ENCODE results near the gene CCDC83. TPM values are rescaled to one million over a fixed set of nuclear protein-coding genes. Genes with fewer than 3 reads are reported as not detected.

CCDC83 gene
- polyA plus RNA-seq, 3 donors from 2014 or later = not detected

DNA sequence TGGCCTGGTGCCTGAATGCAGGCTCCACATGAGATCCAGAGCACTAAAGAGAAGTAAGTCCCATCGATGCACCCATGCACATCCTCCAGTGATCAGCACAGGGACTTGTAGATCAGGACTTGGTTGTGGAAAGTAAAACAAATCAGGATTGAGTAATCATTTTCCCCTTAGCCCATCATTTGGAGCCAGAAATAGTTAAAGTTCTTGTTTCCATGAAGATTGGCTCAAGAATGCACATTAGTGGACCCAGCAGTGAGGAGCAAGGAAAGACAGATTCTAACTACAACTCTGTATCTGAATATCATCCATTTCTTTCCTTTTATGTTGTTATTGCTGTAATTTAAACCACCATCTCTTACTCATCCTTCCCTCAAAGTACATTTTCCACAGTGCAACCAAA, 19.1 kb downstream of the CCDC83 start:
- Mint-ChIP-seq H3K9me3 (no peaks in the 10 kb centered on the region), H3K4me1 (no peaks in the 10 kb centered on the region), H3K27ac (no peak overlapping the region), H3K27me3 (ENCODE audit: low read depth in 3 of 3) (peaks cover 0 to 2% (median 1%) of the 10 kb centered on the region in 3 donors), H3K36me3 (no peaks in the 10 kb centered on the region), H3K4me3 (no peak overlapping the region)
- no peak for DNase-seq

DNA sequence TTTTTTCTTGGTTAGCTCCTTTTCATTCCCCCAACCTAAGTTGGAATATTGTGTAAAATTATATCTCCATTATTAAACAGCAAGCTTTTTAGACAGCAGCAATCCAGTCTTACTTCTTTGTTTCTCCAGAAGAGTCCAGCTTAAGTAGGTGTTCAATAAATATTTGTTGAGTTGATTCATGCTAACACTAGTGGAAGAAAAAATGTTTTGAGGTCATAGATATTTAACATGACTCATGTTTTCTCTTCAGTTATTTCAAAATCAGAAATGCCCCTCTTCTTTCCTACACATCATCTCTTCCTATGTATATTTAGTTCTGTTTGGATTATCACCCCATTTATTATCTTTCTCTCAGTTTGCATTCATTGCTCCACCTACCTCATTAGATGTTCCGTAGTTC, 20.3 kb downstream of the CCDC83 start:
- H3K27ac Mint-ChIP-seq = no peak overlapping the region
- no peaks in the 10 kb centered on the region for H3K4me1 Mint-ChIP-seq
- DNase-seq = no peak
- no peaks in the 10 kb centered on the region for H3K36me3 Mint-ChIP-seq
- H3K27me3 Mint-ChIP-seq (ENCODE audit: low read depth in 3 of 3) = peaks cover 0 to 5% (median 3%) of the 10 kb centered on the region in 3 donors
- H3K9me3 Mint-ChIP-seq = no peaks in the 10 kb centered on the region
- no peak overlapping the region for H3K4me3 Mint-ChIP-seq

DNA sequence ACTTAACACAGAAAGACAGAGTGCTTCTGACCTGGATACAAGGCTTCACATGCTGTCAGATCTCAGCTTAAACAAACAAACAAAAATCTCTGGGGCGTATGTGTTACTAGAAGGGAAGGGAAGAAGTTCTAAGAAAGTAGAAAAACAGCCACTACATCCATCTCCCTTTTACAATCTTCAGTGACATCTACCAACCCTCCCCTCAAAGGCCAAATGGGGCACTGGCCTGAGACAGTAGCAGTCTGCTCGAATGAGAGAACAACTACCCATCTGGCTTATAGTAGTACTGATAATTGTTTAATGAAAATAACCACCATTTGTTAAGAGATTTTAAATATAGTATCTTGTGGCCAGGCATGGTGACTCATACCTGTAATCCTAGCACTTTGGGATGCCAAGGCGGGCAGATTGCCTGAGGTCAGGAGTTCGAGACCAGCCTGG, 29.4 kb downstream of the CCDC83 start:
- H3K9me3 Mint-ChIP-seq = no peaks in the 10 kb centered on the region
- no peak overlapping the region for H3K4me3 Mint-ChIP-seq
- H3K27me3 Mint-ChIP-seq (ENCODE audit: low read depth in 3 of 3) = peaks cover 0 to 7% (median 6%) of the 10 kb centered on the region in 3 donors
- no peak overlapping the region for H3K27ac Mint-ChIP-seq
- no peak for DNase-seq
- no peaks in the 10 kb centered on the region for H3K4me1 Mint-ChIP-seq
- peaks cover 0 to 8% (median 0%) of the 10 kb centered on the region in 3 donors for H3K36me3 Mint-ChIP-seq

DNA sequence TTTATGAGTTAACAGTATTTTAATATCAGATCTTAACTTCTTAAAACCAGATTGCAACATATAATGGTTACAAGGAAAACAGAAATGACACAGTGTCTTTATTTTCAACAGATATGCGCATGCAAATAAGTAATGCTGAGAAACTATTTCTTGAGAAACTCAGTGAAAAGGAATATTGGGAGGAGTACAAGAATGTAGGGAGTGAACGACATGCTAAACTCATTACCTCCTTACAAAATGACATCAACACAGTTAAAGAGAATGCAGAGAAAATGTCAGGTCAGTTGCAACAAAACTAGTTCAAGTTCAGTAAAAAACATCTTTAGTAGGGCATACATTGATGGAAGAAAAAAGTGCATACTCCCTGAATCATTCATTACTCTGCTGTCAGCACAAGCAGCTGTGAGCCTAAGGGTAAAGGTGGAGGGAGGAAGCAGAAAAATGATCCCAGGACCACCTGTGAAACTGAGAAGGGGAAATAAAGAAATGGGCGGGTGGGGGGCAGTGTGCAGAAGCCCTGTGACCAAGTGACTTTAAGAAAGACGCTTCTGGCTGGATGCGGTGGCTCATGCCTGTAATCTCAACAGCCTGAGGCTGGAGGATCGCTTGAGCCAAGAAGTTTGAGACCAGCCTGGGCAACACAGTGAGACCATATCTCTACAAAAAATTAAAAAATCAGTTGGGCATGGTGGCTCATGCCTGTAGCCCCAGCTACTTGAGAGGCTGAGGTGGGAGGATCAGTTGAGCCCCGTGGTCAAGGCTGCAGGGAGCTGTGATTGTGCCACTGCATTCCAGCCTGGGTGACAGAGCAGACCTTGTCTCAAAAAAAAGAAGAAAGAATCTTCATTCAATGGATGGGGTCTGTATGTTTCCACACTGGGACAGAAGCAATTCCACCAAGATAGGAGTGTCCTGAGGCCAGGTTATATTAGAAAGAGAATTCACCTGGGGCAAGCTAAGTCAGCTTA, 31.2 kb downstream of the CCDC83 start:
- Mint-ChIP-seq H3K27ac (no peak overlapping the region), H3K9me3 (no peaks in the 10 kb centered on the region), H3K4me1 (no peaks in the 10 kb centered on the region), H3K36me3 (peaks cover 0 to 8% (median 0%) of the 10 kb centered on the region in 3 donors), H3K27me3 (ENCODE audit: low read depth in 3 of 3) (peaks cover 0 to 6% (median 4%) of the 10 kb centered on the region in 3 donors), H3K4me3 (no peak overlapping the region)
- no peak for DNase-seq

DNA sequence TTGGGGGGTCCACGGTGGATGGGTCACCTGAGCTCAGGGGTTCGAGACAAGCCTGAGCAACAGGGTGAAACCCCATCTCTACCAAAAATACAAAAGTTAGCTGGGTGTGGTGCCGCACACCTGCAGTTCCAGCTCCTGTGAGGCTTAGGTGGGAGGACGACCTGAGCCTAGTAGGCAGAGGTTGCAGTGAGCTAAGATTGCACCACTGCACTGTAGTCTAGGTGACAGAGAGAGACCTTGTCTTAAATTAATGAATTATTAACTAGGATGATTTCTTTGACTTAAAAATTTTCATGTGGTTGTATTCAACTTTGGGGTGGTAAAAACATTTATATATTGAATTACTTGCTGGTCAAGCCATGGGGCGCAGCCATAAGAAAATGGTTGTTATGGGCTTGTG, 33.9 kb downstream of the CCDC83 start:
- Mint-ChIP-seq H3K9me3 (no peaks in the 10 kb centered on the region), H3K4me3 (no peak overlapping the region), H3K36me3 (peaks cover 0 to under 1% (median 0%) of the 10 kb centered on the region in 3 donors), H3K27me3 (ENCODE audit: low read depth in 3 of 3) (peaks cover 0 to 4% (median 2%) of the 10 kb centered on the region in 3 donors), H3K27ac (no peak overlapping the region), H3K4me1 (no peaks in the 10 kb centered on the region)
- DNase-seq = no peak

DNA sequence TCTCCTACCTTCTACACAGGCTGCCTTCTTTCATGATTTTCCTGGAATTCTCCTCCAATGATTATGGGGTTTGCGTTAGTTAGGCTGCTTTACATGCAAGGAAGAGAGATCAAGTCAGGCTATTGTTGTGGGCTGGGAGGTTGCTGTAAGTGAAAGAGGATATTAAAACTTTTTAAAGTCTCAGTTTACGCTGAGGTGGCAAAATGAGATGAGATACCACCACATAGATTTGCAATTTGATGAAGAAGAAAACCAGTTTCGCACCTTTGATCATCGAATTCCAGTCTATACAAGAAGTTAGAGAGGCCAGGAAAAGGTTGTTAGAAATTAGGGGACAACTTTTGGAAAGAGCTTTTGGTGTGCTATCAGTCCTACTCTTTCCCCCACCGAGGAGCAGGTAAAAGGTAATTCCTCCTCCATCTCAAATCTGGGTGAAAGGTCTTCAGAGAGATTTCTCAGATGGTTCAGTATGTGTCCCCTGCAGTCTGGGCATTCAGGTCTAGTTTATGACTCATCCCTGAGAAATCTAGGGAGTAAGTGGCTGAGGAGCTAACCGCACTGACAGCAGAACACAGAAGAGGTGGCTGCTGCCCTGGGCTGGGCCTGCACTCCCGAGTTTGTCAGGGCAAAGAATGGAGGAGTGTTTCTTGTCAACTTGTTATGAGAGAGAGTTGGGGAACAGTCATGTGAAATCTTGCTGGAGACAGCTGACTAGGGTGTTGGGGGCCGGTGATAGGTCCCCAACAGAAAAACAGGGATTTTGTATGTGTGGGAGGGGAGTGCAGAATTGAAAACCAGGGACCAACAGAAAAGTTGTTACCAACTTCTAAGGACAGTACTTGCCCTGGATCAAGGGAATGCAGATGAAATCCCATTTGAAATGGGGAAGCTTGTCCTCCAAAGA, 34.7 kb downstream of the CCDC83 start:
- H3K27ac Mint-ChIP-seq = no peak overlapping the region

DNA sequence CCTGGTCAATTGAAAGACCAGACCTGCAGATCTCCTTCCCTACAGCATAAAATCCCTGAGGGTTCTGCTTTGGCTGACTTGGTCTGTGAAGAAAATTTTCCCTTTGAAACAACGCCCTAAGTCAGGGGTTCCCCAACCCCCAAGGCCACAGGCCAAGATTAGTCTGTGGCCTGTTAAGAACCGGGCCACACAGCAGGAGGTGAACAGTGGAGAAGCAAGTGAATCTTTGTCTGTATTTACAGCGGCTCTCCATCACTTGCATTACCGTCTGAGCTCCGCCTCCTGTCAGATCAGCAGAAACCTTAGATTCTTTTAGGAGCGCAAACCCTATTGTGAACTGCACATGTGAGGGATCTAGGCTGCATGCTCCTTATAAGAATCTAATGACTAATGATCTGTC, 38.2 kb downstream of the CCDC83 start:
- DNase-seq = no peak
- Mint-ChIP-seq H3K36me3 (peaks cover 0 to 3% (median 0%) of the 10 kb centered on the region in 3 donors), H3K27ac (no peak overlapping the region), H3K4me3 (no peak overlapping the region), H3K9me3 (no peaks in the 10 kb centered on the region), H3K4me1 (no peaks in the 10 kb centered on the region), H3K27me3 (ENCODE audit: low read depth in 3 of 3) (peaks cover 2 to 4% (median 4%) of the 10 kb centered on the region in 3 donors)

More for the DNA sequence above, 34.7 kb downstream of the CCDC83 start:
- no peaks in the 10 kb centered on the region for H3K36me3 Mint-ChIP-seq
- no peaks in the 10 kb centered on the region for H3K9me3 Mint-ChIP-seq
- H3K4me1 Mint-ChIP-seq = no peaks in the 10 kb centered on the region
- peaks cover 2 to 7% (median 4%) of the 10 kb centered on the region in 3 donors for H3K27me3 Mint-ChIP-seq (ENCODE audit: low read depth in 3 of 3)
- no peak overlapping the region for H3K4me3 Mint-ChIP-seq
- no peak for DNase-seq

DNA sequence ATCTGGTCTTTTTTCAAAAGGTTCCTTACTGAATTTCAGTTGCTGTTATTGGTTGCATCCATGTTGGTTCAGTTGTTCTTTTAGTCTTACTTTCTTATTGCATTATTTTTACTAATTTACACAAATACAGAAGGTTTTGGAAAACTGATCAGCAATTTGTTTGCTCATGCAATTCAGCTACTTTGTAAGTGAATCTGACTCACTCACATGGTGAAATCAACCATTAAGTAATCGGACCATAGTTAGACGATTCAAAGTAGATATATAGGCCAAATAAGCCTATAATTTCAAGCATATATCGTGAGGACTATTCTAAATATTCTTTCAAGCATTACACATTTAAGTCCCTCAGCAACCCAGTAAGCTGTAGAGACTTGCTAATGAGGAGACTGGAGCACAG, 41.7 kb downstream of the CCDC83 start:
- no peak overlapping the region for H3K27ac Mint-ChIP-seq
- DNase-seq = no peak
- peaks cover 2 to 6% (median 2%) of the 10 kb centered on the region in 3 donors for H3K27me3 Mint-ChIP-seq (ENCODE audit: low read depth in 3 of 3)
- H3K4me3 Mint-ChIP-seq = no peak overlapping the region
- H3K36me3 Mint-ChIP-seq = peaks cover 0 to 3% (median 0%) of the 10 kb centered on the region in 3 donors
- no peaks in the 10 kb centered on the region for H3K4me1 Mint-ChIP-seq
- H3K9me3 Mint-ChIP-seq = no peaks in the 10 kb centered on the region

DNA sequence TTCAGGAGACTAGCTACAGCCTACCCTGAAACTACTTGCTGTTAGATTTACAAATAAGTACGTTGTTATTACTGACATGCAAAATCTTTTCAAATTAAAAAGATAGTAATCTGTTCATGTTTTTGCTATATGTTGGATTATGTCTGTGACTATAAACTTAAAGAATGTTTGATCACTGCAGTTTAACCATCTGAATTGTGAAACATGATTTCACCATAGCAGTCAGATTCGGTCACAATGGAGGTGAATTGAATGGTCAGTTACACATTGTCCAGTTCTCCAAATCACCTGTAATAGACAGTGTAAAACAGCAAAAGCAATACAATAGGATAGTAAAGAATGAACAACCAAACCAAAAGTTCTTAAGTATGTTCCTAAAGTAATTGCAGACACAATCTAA, 43.3 kb downstream of the CCDC83 start:
- no peaks in the 10 kb centered on the region for H3K9me3 Mint-ChIP-seq
- H3K27me3 Mint-ChIP-seq (ENCODE audit: low read depth in 3 of 3) = peaks cover 0 to 7% (median 2%) of the 10 kb centered on the region in 3 donors
- H3K36me3 Mint-ChIP-seq = peaks cover 0 to 3% (median 0%) of the 10 kb centered on the region in 3 donors
- DNase-seq = no peak
- H3K4me1 Mint-ChIP-seq = no peaks in the 10 kb centered on the region
- H3K4me3 Mint-ChIP-seq = no peak overlapping the region
- H3K27ac Mint-ChIP-seq = no peak overlapping the region

DNA sequence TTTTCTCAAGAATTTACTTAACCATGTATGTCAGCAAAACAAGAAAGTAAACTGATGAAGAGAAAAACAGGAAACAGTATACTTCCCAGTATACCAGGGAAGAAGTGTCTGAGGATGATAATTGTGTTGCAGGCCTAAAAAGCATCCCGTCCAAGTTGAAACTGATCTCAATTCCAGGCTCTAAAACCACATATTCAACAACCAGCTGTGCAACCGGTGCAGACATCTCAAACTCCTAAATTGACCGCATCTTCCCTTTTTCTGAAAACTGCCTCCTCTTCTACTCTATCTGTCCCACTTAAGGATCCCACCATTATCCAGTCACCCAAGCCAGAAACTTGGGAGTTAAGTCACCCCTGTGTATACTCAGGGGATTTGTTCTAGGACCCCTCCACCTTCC, 47.2 kb downstream of the CCDC83 start:
- H3K27ac Mint-ChIP-seq = no peak overlapping the region

DNA sequence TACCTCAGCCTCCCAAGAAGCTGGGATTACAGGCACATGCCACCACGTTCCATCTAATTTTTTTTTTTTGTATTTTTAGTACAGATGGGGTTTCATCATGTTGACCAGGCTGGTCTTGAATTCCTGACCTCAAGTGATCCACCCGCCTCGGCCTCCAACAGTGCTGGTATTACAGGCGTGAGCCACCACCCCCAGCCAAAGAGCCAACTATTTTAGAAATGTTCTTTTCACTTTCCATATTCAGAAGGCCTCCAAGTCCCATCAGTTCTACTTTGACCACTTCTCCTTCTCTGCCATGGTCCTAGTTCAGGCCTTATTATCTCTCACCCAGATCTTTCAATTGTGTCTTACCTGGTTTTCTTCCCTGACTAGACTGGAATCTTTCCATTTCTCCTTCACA, 48.2 kb downstream of the CCDC83 start:
- H3K9me3 Mint-ChIP-seq = no peaks in the 10 kb centered on the region
- peaks cover 0 to 2% (median 0%) of the 10 kb centered on the region in 3 donors for H3K36me3 Mint-ChIP-seq
- H3K27me3 Mint-ChIP-seq (ENCODE audit: low read depth in 3 of 3) = peaks cover 0 to 3% (median 0%) of the 10 kb centered on the region in 3 donors
- no peak overlapping the region for H3K4me3 Mint-ChIP-seq
- no peaks in the 10 kb centered on the region for H3K4me1 Mint-ChIP-seq
- no peak for DNase-seq
- H3K27ac Mint-ChIP-seq = no peak overlapping the region

More for the DNA sequence above, 47.2 kb downstream of the CCDC83 start:
- Mint-ChIP-seq H3K4me1 (no peaks in the 10 kb centered on the region), H3K9me3 (no peaks in the 10 kb centered on the region), H3K36me3 (peaks cover 0 to 2% (median 0%) of the 10 kb centered on the region in 3 donors), H3K27me3 (ENCODE audit: low read depth in 3 of 3) (peaks cover 0 to 3% (median 0%) of the 10 kb centered on the region in 3 donors), H3K4me3 (no peak overlapping the region)
- no peak for DNase-seq

DNA sequence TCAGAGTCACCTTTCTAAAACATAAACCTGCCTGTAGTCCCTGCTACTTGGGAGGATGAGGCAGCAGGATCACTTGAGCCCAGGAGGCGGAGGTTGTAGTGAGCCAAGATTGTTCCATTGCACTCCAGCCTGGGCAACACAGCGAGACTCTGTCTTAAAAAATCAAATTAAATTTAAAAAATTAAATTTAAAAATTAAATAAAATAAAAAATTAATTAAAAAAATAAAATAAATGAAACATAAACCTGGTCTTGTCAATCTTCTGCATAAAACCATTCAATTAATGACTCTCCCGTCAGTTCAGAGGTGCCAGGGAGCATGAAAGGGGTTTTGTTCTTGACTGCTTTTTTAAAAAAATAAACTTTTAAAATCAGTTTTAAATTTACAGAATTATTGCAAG, 48.6 kb downstream of the CCDC83 start:
- H3K9me3 Mint-ChIP-seq = no peaks in the 10 kb centered on the region
- H3K27me3 Mint-ChIP-seq (ENCODE audit: low read depth in 3 of 3) = peaks cover 0 to 2% (median 0%) of the 10 kb centered on the region in 3 donors
- H3K36me3 Mint-ChIP-seq = peaks cover 0 to 2% (median 0%) of the 10 kb centered on the region in 3 donors
- DNase-seq = no peak
- no peak overlapping the region for H3K27ac Mint-ChIP-seq
- no peak overlapping the region for H3K4me3 Mint-ChIP-seq
- no peaks in the 10 kb centered on the region for H3K4me1 Mint-ChIP-seq

DNA sequence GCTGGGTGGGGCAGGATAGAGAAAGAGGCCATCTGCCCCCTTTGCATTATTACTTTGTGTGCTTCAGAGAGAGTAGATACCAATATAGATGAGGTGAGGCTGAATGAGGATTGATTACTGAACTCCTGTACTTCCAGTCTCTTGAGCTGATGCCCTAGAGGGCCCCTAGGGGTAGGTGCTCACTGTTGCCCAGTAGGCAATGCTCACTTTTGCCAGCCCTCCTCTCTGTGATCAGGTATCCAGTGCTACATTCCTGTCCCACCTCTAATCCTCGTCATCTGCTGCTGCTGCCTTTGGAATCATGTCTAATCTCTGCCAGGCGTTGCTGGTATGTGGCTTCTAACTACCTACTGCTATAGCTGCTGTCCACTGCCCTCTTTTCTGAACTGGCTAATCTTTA, 57.2 kb downstream of the CCDC83 start:
- Mint-ChIP-seq H3K27me3 (ENCODE audit: low read depth in 3 of 3) (peaks cover 2 to 3% (median 3%) of the 10 kb centered on the region in 3 donors), H3K9me3 (no peaks in the 10 kb centered on the region), H3K4me3 (no peak overlapping the region), H3K4me1 (no peaks in the 10 kb centered on the region), H3K36me3 (peaks cover 0 to 9% (median 0%) of the 10 kb centered on the region in 3 donors), H3K27ac (no peak overlapping the region)
- DNase-seq = no peak
